Measurements from ENCODE around the gene CSK. TPM values are rescaled to one million over a fixed set of nuclear protein-coding genes. Genes with fewer than 3 reads are reported as not detected.

The CSK gene
- total and polyA plus RNA-seq, 2 of the 8 experiments (the other 6 are each of a cell fraction or from before 2014, with no cell fraction given), result 13.7 to 50.2 TPM

GRCh38 chr15:74735305-74735704 lies 46.6 kb upstream of the CSK start:
- H4K8ac ChIP-seq (ENCODE audit: extremely low read depth, insufficient read depth, low read length), result no peak overlapping the region
- no peak overlapping the region for H3K18ac ChIP-seq (ENCODE audit: extremely low read depth, low read length)
- no peak for TF ChIP-seq JUND (IDR thresholded peaks at IDR 0.05; ENCODE audit: low read length)
- TF ChIP-seq RAD21 (IDR thresholded peaks at IDR 0.05 in 1 of 2, conservative IDR thresholded peaks at IDR 0.05 in 1 of 2; ENCODE audit: low read depth in 2 of 2, low read length in 2 of 2), result no peak
- TF ChIP-seq, protein P1, sequence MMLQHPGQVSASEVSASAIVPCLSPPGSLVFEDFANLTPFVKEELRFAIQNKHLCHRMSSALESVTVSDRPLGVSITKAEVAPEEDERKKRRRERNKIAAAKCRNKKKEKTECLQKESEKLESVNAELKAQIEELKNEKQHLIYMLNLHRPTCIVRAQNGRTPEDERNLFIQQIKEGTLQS (IDR thresholded peaks at IDR 0.05; ENCODE audit: insufficient read depth, low read depth, low read length), result no peak
- no peak for TF ChIP-seq JUN (IDR thresholded peaks at IDR 0.05; ENCODE audit: low read depth, low read length)
- TF ChIP-seq TEAD4 (IDR thresholded peaks at IDR 0.05; ENCODE audit: low read depth, low read length), result no peak
- TF ChIP-seq KDM4A (IDR thresholded peaks at IDR 0.05; ENCODE audit: low read depth, low read length, severe bottlenecking), result no peak
- no peak for TF ChIP-seq KDM1A (IDR thresholded peaks at IDR 0.05; ENCODE audit: borderline replicate concordance, low read length)
- no peak for TF ChIP-seq YY1 (IDR thresholded peaks at IDR 0.05; ENCODE audit: low read depth, low read length)
- no peak for TF ChIP-seq SAP30 (IDR thresholded peaks at IDR 0.05; ENCODE audit: insufficient read depth, insufficient replicate concordance, low read length)
- no peak for TF ChIP-seq CREB1 (IDR thresholded peaks at IDR 0.05)
- TF ChIP-seq GTF2F1 (IDR thresholded peaks at IDR 0.05; ENCODE audit: borderline replicate concordance, low read depth, low read length), result no peak
- no peak overlapping the region for H3K4me3 ChIP-seq (ENCODE audit: extremely low read depth in 1 of 4, insufficient read depth in 2 of 4, low read depth in 3 of 4, low read length in 4 of 4)
- H3K4me1 ChIP-seq (replicated peaks in 1 of 4; ENCODE audit: control insufficient read depth in 3 of 4, insufficient read depth in 4 of 4, low read length in 3 of 4), result no peaks in the 10 kb centered on the region
- H4K5ac ChIP-seq (ENCODE audit: insufficient read length, low read depth, low read length), result no peak overlapping the region
- H3K56ac ChIP-seq (replicated peaks; ENCODE audit: insufficient read length, low read depth, low read length), result no peak overlapping the region
- no peak overlapping the region for H2BK15ac ChIP-seq (ENCODE audit: low read length)
- no peak overlapping the region for H3K9ac ChIP-seq (replicated peaks in 1 of 4; ENCODE audit: extremely low read depth in 1 of 4, low read depth in 3 of 4, low read length in 3 of 4)
- H2BK12ac ChIP-seq (ENCODE audit: low read depth, low read length), result no peak overlapping the region
- no peak overlapping the region for H2AK5ac ChIP-seq (ENCODE audit: low read depth, low read length)
- no peaks in the 10 kb centered on the region for H3K79me2 ChIP-seq (ENCODE audit: control insufficient read depth in 1 of 2, insufficient read depth in 2 of 2, low read length in 2 of 2)
- H3K27ac ChIP-seq (ENCODE audit: low read depth, low read length), result no peak overlapping the region
- ChIA-PET CTCF (ENCODE audit: partially characterized antibody) (interaction anchor here (0.7 to 1.8 kb wide), 3 partner anchors 10 to 157 kb away, joined by 3 read pairs; no protein-coding TSS in a partner anchor), POLR2A (ENCODE audit: partially characterized antibody) (interaction anchor here (0.7 to 1.6 kb wide), 2 partner anchors 22 to 25 kb away, joined by 3 to 4 read pairs; no protein-coding TSS in a partner anchor)
- H3K27me3 ChIP-seq (replicated peaks in 1 of 4; ENCODE audit: control insufficient read depth in 3 of 4, extremely low read depth in 1 of 4, insufficient read depth in 3 of 4, low read length in 3 of 4), result peaks cover 0 to 1% (median 0%) of the 10 kb centered on the region in 4 experiments; a peak in 4 of 7 replicates
- H4K91ac ChIP-seq (replicated peaks; ENCODE audit: insufficient read length, low read length), result no peak overlapping the region
- no peak overlapping the region for H3K23ac ChIP-seq (ENCODE audit: insufficient read length)
- H3K4ac ChIP-seq (replicated peaks; ENCODE audit: insufficient read length, low read depth, low read length), result no peak overlapping the region
- no peak overlapping the region for H3K4me2 ChIP-seq (ENCODE audit: insufficient read depth in 1 of 2, low read depth in 2 of 2, low read length in 2 of 2)
- no peaks in the 10 kb centered on the region for H3K23me2 ChIP-seq (ENCODE audit: low read depth, low read length)
- no peaks in the 10 kb centered on the region for H4K20me1 ChIP-seq (replicated peaks in 1 of 2; ENCODE audit: control insufficient read depth in 1 of 2, insufficient read depth in 2 of 2, low read length in 2 of 2)
- no peak for FAIRE-seq
- H3K36me3 ChIP-seq (ENCODE audit: control insufficient read depth in 2 of 4, insufficient read depth in 4 of 4, low read length in 3 of 4), result no peaks in the 10 kb centered on the region
- no peak overlapping the region for H2AFZ ChIP-seq (ENCODE audit: low read length)
- H3K79me1 ChIP-seq (ENCODE audit: low read depth, low read length), result no peaks in the 10 kb centered on the region
- H3K9me3 ChIP-seq (ENCODE audit: insufficient read depth in 2 of 2, low read depth in 1 of 2, low read length in 1 of 2), result no peaks in the 10 kb centered on the region
- no peak overlapping the region for H2BK5ac ChIP-seq (ENCODE audit: low read depth, low read length)
- H2BK20ac ChIP-seq (ENCODE audit: low read length), result no peak overlapping the region
- H3K14ac ChIP-seq (ENCODE audit: insufficient read length), result no peak overlapping the region
- H2BK120ac ChIP-seq (replicated peaks; ENCODE audit: low read depth, low read length), result no peak overlapping the region
- WGBS, 2 experiments (ENCODE audit: extremely low coverage in 1 of 2, insufficient coverage in 1 of 2, insufficient read length in 1 of 2, insufficient replicate concordance in 2 of 2, low coverage in 1 of 2, low lambda C conversion rate in 2 of 2, missing lambda C conversion rate in 1 of 2), result 88% methylated on average over 3 of the region's 3 CpGs; no CpG with 5 or more reads in 1 of the 2 experiments
- DNase-seq (ENCODE audit: low read depth in 1 of 2, low spot score in 2 of 2), result no peak
